Suppressor macrophage (primary cell): ENCODE data around the gene TBC1D3E.
"Not testable (repeated sequence)": the region's sequence is repeated elsewhere in the genome, so short reads cannot be mapped to it uniquely, and the experiment has no call there.

Experiments
- DNase-seq, 4 experiments: peaks; one replicate each; pipeline ENCODE4 v3.0.0-alpha.2; 2020 to 2022
- total RNA-seq, 17 experiments: gene quantifications; one replicate each; lab custom pipeline; 2026; ENCODE audit warnings: mixed read lengths in 6 of 17, inconsistent platforms in 3 of 17; lab: John Stamatoyannopoulos, UW

The TBC1D3E gene
- 0 to 0.33 (median 0.10) reads per million in 17 experiments for total RNA-seq

- not testable (repeated sequence) for DNase-seq
These were observed at the start of gene TBC1D3E for GRCh38 chr17:38127651-38128050. Gene TBC1D3E, plus strand, starts transcription at chr17:38127951. Its CDS starts 1,545 bp downstream, at chr17:38129496.

- not testable (repeated sequence) for DNase-seq
These were observed 40.4 kb upstream of the TBC1D3E start for GRCh38 chr17:38087344-38087743.

- not testable (repeated sequence) for DNase-seq
These were observed 39.6 kb upstream of the TBC1D3E start for GRCh38 chr17:38088120-38088519.

GRCh38 chr17:38094059-38094694 lies 33.6 kb upstream of the TBC1D3E start:
- not testable (repeated sequence) for DNase-seq

GRCh38 chr17:38099262-38099661 lies 28.5 kb upstream of the TBC1D3E start:
- DNase-seq: not testable (repeated sequence)

- not testable (repeated sequence) for DNase-seq
These were observed 7.9 kb upstream of the TBC1D3E start for GRCh38 chr17:38119829-38120228.

GRCh38 chr17:38134860-38135259 lies 7.1 kb downstream of the TBC1D3E start:
- DNase-seq: not testable (repeated sequence)
